WERI-Rb-1 (cell line): ENCODE measurements around the gene SLAMF7.
A peak's percentile ranks its signal among the peaks of the same experiment; 100 is the strongest.
"Not testable (repeated sequence)": the region's sequence is repeated elsewhere in the genome, so short reads cannot be mapped to it uniquely, and the experiment has no call there.

Experiments used
- DNase-seq: peaks from one replicate; pipeline ENCODE4 v3.0.0-alpha.2; 2020
- H3K27ac ChIP-seq: fragments of 250-450 bp; sonication (Bioruptor Pico); 2 replicates; pipeline ENCODE4 v1.5.1; 2020; ENCODE audit warnings: mild to moderate bottlenecking, moderate library complexity
- H3K27me3 ChIP-seq: fragments of 250-450 bp; sonication (Bioruptor Pico); 2 replicates; pipeline ENCODE4 v1.5.1; 2021; ENCODE audit warnings: mild to moderate bottlenecking, low read depth, moderate library complexity; ENCODE audit not compliant: insufficient read depth, severe bottlenecking
- H3K36me3 ChIP-seq: fragments of 250-450 bp; sonication (Bioruptor Pico); 2 replicates; pipeline ENCODE4 v1.5.1; 2020; ENCODE audit warnings: mild to moderate bottlenecking, moderate library complexity
- H3K4me3 ChIP-seq: 2 replicates; pipeline ENCODE4 v1.5.1; 2011; ENCODE audit warnings: low read depth, mild to moderate bottlenecking, control low read depth, low read length
- H3K9me3 ChIP-seq: fragments of 250-450 bp; sonication (Bioruptor Pico); 2 replicates; pipeline ENCODE4 v1.5.1; 2021; ENCODE audit warnings: mild to moderate bottlenecking, moderate library complexity; ENCODE audit not compliant: severe bottlenecking
- TF ChIP-seq, protein P1 (sequence below): IDR thresholded peaks from 2 replicates; pipeline ENCODE4 v1.5.1; 2011; ENCODE audit warnings: low read depth, mild to moderate bottlenecking, control low read depth, inconsistent platforms, low read length

SLAMF7 gene, protein sequence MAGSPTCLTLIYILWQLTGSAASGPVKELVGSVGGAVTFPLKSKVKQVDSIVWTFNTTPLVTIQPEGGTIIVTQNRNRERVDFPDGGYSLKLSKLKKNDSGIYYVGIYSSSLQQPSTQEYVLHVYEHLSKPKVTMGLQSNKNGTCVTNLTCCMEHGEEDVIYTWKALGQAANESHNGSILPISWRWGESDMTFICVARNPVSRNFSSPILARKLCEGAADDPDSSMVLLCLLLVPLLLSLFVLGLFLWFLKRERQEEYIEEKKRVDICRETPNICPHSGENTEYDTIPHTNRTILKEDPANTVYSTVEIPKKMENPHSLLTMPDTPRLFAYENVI

DNA sequence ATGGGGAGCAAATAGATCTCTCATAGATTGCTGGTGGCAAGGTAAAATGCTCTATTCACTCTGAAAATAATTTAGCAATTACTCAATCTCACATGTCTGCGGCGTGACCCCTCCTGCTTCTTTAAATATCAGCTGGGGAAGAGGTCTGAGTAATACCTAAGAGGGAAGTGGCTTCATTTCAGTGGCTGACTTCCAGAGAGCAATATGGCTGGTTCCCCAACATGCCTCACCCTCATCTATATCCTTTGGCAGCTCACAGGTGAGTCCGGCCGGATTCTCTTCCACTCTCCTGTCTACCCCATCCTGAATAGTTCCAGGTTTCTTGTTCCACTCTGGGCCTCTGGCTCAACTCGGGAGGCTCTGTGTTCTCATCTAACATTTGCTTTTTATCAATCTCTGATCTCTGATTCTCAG, at the start of gene SLAMF7:
Gene SLAMF7 (plus strand): TSS at position 150 of the 414 bp plus-strand sequence. CDS start 55 bp downstream, at position 205.
- H3K9me3 ChIP-seq: peaks cover 2% of the 10 kb centered on the region
- peaks cover 94% of the 10 kb centered on the region for H3K27me3 ChIP-seq
- DNase-seq: no peak
- no peak within 1 kb of the TSS for H3K4me3 ChIP-seq
- H3K36me3 ChIP-seq: no peaks in the 10 kb centered on the region
- H3K27ac ChIP-seq: no peak within 1 kb of the TSS
- TF ChIP-seq, protein P1, sequence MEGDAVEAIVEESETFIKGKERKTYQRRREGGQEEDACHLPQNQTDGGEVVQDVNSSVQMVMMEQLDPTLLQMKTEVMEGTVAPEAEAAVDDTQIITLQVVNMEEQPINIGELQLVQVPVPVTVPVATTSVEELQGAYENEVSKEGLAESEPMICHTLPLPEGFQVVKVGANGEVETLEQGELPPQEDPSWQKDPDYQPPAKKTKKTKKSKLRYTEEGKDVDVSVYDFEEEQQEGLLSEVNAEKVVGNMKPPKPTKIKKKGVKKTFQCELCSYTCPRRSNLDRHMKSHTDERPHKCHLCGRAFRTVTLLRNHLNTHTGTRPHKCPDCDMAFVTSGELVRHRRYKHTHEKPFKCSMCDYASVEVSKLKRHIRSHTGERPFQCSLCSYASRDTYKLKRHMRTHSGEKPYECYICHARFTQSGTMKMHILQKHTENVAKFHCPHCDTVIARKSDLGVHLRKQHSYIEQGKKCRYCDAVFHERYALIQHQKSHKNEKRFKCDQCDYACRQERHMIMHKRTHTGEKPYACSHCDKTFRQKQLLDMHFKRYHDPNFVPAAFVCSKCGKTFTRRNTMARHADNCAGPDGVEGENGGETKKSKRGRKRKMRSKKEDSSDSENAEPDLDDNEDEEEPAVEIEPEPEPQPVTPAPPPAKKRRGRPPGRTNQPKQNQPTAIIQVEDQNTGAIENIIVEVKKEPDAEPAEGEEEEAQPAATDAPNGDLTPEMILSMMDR: no peak

GRCh38 chr1:160692390-160692789, 46.7 kb upstream of the SLAMF7 start:
- H3K36me3 ChIP-seq, H3K9me3 ChIP-seq, H3K4me3 ChIP-seq, H3K27ac ChIP-seq, DNase-seq: not testable (repeated sequence)
- TF ChIP-seq, protein P1: 0 out of 2 replicates have a peak, but pooled peaks have one; percentile 8
- H3K27me3 ChIP-seq: peaks cover 41% of the 10 kb centered on the region

GRCh38 chr1:160702100-160702499, 36.9 kb upstream of the SLAMF7 start:
- H3K36me3 ChIP-seq: no peaks in the 10 kb centered on the region
- H3K27me3 ChIP-seq: peaks cover 61% of the 10 kb centered on the region
- TF ChIP-seq, protein P1: no peak
- H3K27ac ChIP-seq: no peak overlapping the region
- H3K4me3 ChIP-seq: no peak overlapping the region
- DNase-seq: no peak
- no peaks in the 10 kb centered on the region for H3K9me3 ChIP-seq

GRCh38 chr1:160704250-160704649, 34.8 kb upstream of the SLAMF7 start:
- Histone ChIP-seq H3K27me3 (peaks cover 82% of the 10 kb centered on the region), H3K4me3 (no peak overlapping the region), H3K9me3 (no peaks in the 10 kb centered on the region), H3K27ac (no peak overlapping the region), H3K36me3 (no peaks in the 10 kb centered on the region)
- DNase-seq: no peak
- TF ChIP-seq, protein P1: no peak

DNA sequence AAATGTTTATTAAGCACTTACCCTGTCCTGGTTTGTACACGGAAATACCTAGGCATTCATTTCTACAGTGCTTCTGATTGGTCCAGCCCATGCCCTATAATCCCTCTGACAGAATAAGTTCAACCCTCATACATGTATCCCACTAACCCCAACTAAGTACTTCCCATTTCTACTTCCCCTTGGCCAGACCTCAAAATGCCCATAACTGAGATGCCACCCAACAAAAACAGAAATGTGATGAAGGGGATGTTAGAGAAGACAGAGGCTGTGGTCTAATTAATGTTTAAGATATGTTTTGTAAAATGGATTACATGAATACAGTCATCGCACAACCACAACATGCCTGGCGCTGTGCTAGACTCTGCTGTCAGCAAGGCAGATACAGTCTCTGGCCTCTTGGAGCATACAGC, 33.8 kb upstream of the SLAMF7 start:
- not testable (repeated sequence) for H3K27ac ChIP-seq, DNase-seq

GRCh38 chr1:160705742-160706141, 33.3 kb upstream of the SLAMF7 start:
- no peak overlapping the region for H3K27ac ChIP-seq
- no peak overlapping the region for H3K4me3 ChIP-seq
- no peak for DNase-seq
- peaks cover 89% of the 10 kb centered on the region for H3K27me3 ChIP-seq
- TF ChIP-seq, protein P1: no peak
- no peaks in the 10 kb centered on the region for H3K9me3 ChIP-seq
- H3K36me3 ChIP-seq: no peaks in the 10 kb centered on the region

More for the DNA sequence above, 33.8 kb upstream of the SLAMF7 start:
- H3K4me3 ChIP-seq, H3K9me3 ChIP-seq, H3K36me3 ChIP-seq: not testable (repeated sequence)
- H3K27me3 ChIP-seq: peaks cover 88% of the 10 kb centered on the region
